Measurements from ENCODE around the gene CCND3. TPM values are rescaled to one million over a fixed set of nuclear protein-coding genes. Genes with fewer than 3 reads are reported as not detected.

The CCND3 gene
- total RNA-seq, 1 experiment from 2014 or later: 75.1 TPM

GRCh38 chr6:41927253-41927652 lies 14.4 kb downstream of the CCND3 start:
- Histone ChIP-seq H3K4me3 (no peak overlapping the region), H3K9me3 (replicated peaks) (no peaks in the 10 kb centered on the region), H3K4me1 (replicated peaks) (peaks cover 7% of the 10 kb centered on the region), H3K27ac (no peak overlapping the region), H3K36me3 (peaks cover 85% of the 10 kb centered on the region), H3K27me3 (replicated peaks) (no peaks in the 10 kb centered on the region)
- no peak for DNase-seq (ENCODE audit: low read depth in 1 of 2, low spot score in 2 of 2)

GRCh38 chr6:41922154-41922553 lies 19.5 kb downstream of the CCND3 start:
- Histone ChIP-seq H3K4me3 (peak overlapping the region; percentile 63), H3K9me3 (replicated peaks) (no peaks in the 10 kb centered on the region), H3K27ac (no peak overlapping the region), H3K4me1 (replicated peaks) (peaks cover 27% of the 10 kb centered on the region), H3K36me3 (peaks cover 34% of the 10 kb centered on the region), H3K27me3 (replicated peaks) (no peaks in the 10 kb centered on the region)
- no peak for DNase-seq (ENCODE audit: low read depth in 1 of 2, low spot score in 2 of 2)

GRCh38 chr6:41921712-41921998 lies 20.0 kb downstream of the CCND3 start:
- Histone ChIP-seq H3K4me3 (peak overlapping the region; percentile 63), H3K27ac (peak overlapping the region; percentile 97), H3K27me3 (replicated peaks) (no peaks in the 10 kb centered on the region), H3K36me3 (peaks cover 37% of the 10 kb centered on the region), H3K4me1 (replicated peaks) (peaks cover 32% of the 10 kb centered on the region), H3K9me3 (replicated peaks) (no peaks in the 10 kb centered on the region)
- no peak for DNase-seq (ENCODE audit: low read depth in 1 of 2, low spot score in 2 of 2)

- no peaks in the 10 kb centered on the region for H3K9me3 ChIP-seq (replicated peaks)
- peak within 1 kb of the TSS; percentile 97 for H3K27ac ChIP-seq
- peaks cover 42% of the 10 kb centered on the region for H3K36me3 ChIP-seq
- H3K4me1 ChIP-seq (replicated peaks): peaks cover 33% of the 10 kb centered on the region
- DNase-seq (ENCODE audit: low read depth in 1 of 2, low spot score in 2 of 2): peak; percentile 95 to 98
- H3K27me3 ChIP-seq (replicated peaks): no peaks in the 10 kb centered on the region
- peak within 1 kb of the TSS; percentile 63 for H3K4me3 ChIP-seq
Observed at GRCh38 chr6:41920921-41921711, 20.5 kb downstream of the CCND3 start, which contains the start of the genes BYSL and MED20. TSS of gene BYSL (plus strand) at chr6:41921499. CDS start at chr6:41921563, 64 bp downstream. TSS of gene MED20 (minus strand) at chr6:41921139. CDS start at chr6:41921018, 121 bp downstream.

- peaks cover 29% of the 10 kb centered on the region for H3K4me1 ChIP-seq (replicated peaks)
- H3K36me3 ChIP-seq: peaks cover 48% of the 10 kb centered on the region
- H3K4me3 ChIP-seq: no peak overlapping the region
- H3K9me3 ChIP-seq (replicated peaks): no peaks in the 10 kb centered on the region
- peak; percentile 83 to 92 for DNase-seq (ENCODE audit: low read depth in 1 of 2, low spot score in 2 of 2)
- no peaks in the 10 kb centered on the region for H3K27me3 ChIP-seq (replicated peaks)
- H3K27ac ChIP-seq: peak overlapping the region; percentile 94
Observed at GRCh38 chr6:41917528-41917927, 24.1 kb downstream of the CCND3 start.

GRCh38 chr6:41914869-41915530 lies 26.6 kb downstream of the CCND3 start:
- no peak for DNase-seq (ENCODE audit: low read depth in 1 of 2, low spot score in 2 of 2)
- Histone ChIP-seq H3K27me3 (replicated peaks) (no peaks in the 10 kb centered on the region), H3K27ac (no peak overlapping the region), H3K4me3 (no peak overlapping the region), H3K9me3 (replicated peaks) (no peaks in the 10 kb centered on the region), H3K4me1 (replicated peaks) (peaks cover 22% of the 10 kb centered on the region), H3K36me3 (peaks cover 58% of the 10 kb centered on the region)

GRCh38 chr6:41914343-41914742 lies 27.3 kb downstream of the CCND3 start:
- no peak for DNase-seq (ENCODE audit: low read depth in 1 of 2, low spot score in 2 of 2)
- no peaks in the 10 kb centered on the region for H3K27me3 ChIP-seq (replicated peaks)
- peaks cover 18% of the 10 kb centered on the region for H3K4me1 ChIP-seq (replicated peaks)
- H3K27ac ChIP-seq: no peak overlapping the region
- H3K9me3 ChIP-seq (replicated peaks): no peaks in the 10 kb centered on the region
- H3K4me3 ChIP-seq: no peak overlapping the region
- H3K36me3 ChIP-seq: peaks cover 65% of the 10 kb centered on the region

GRCh38 chr6:41909727-41910126 lies 31.9 kb downstream of the CCND3 start:
- DNase-seq (ENCODE audit: low read depth in 1 of 2, low spot score in 2 of 2): no peak
- H3K9me3 ChIP-seq (replicated peaks): no peaks in the 10 kb centered on the region
- H3K4me1 ChIP-seq (replicated peaks): no peaks in the 10 kb centered on the region
- H3K4me3 ChIP-seq: no peak overlapping the region
- H3K36me3 ChIP-seq: peaks cover 86% of the 10 kb centered on the region
- H3K27ac ChIP-seq: no peak overlapping the region
- H3K27me3 ChIP-seq (replicated peaks): no peaks in the 10 kb centered on the region

- Histone ChIP-seq H3K9me3 (replicated peaks) (no peaks in the 10 kb centered on the region), H3K4me3 (no peak overlapping the region), H3K36me3 (peaks cover 39% of the 10 kb centered on the region), H3K27me3 (replicated peaks) (no peaks in the 10 kb centered on the region), H3K27ac (no peak overlapping the region), H3K4me1 (replicated peaks) (no peaks in the 10 kb centered on the region)
- DNase-seq (ENCODE audit: low read depth in 1 of 2, low spot score in 2 of 2): no peak
Observed at GRCh38 chr6:41901882-41902519, 39.6 kb downstream of the CCND3 start.

- no peak overlapping the region for H3K27ac ChIP-seq
- H3K9me3 ChIP-seq (replicated peaks): no peaks in the 10 kb centered on the region
- H3K4me1 ChIP-seq (replicated peaks): 0 out of 2 replicates have a peak, but pooled peaks cover 3% of the 10 kb centered on the region
- H3K36me3 ChIP-seq: peaks cover 28% of the 10 kb centered on the region
- no peak for DNase-seq (ENCODE audit: low read depth in 1 of 2, low spot score in 2 of 2)
- no peak overlapping the region for H3K4me3 ChIP-seq
- H3K27me3 ChIP-seq (replicated peaks): no peaks in the 10 kb centered on the region
Observed at GRCh38 chr6:41900861-41901260, 40.7 kb downstream of the CCND3 start.

GRCh38 chr6:41896281-41896680 lies 45.3 kb downstream of the CCND3 start:
- no peak for DNase-seq (ENCODE audit: low read depth in 1 of 2, low spot score in 2 of 2)
- peak overlapping the region; percentile 63 for H3K27ac ChIP-seq
- H3K9me3 ChIP-seq (replicated peaks): no peaks in the 10 kb centered on the region
- H3K36me3 ChIP-seq: peaks cover 7% of the 10 kb centered on the region
- peaks cover 12% of the 10 kb centered on the region; the same call in 1 of the 2 replicates for H3K4me1 ChIP-seq (replicated peaks)
- no peaks in the 10 kb centered on the region for H3K27me3 ChIP-seq (replicated peaks)
- peak overlapping the region; percentile 63; the same call in 1 of the 2 replicates for H3K4me3 ChIP-seq

- H3K36me3 ChIP-seq: peaks cover 5% of the 10 kb centered on the region; the same call in 1 of the 2 replicates
- peak within 1 kb of the TSS; percentile 63 for H3K27ac ChIP-seq
- peak; percentile 88 to 91 for DNase-seq (ENCODE audit: low read depth in 1 of 2, low spot score in 2 of 2)
- peaks cover 12% of the 10 kb centered on the region; the same call in 1 of the 2 replicates for H3K4me1 ChIP-seq (replicated peaks)
- H3K4me3 ChIP-seq: peak within 1 kb of the TSS; percentile 63
- no peaks in the 10 kb centered on the region for H3K27me3 ChIP-seq (replicated peaks)
- H3K9me3 ChIP-seq (replicated peaks): no peaks in the 10 kb centered on the region
Observed at GRCh38 chr6:41895300-41896233, 46.0 kb downstream of the CCND3 start, which contains the start of gene USP49. TSS of gene USP49 (minus strand) at chr6:41895375. CDS start at chr6:41806983, 88,392 bp downstream.
